Loucy (cell line): Measurements from ENCODE around the gene TANGO6.

Experiments
- CTCF ChIP-seq: fragments of 200-600 bp; sonication (generic); conservative IDR thresholded peaks from 2 replicates; pipeline ENCODE4 v1.5.1; 2014; ENCODE audit warnings: mild to moderate bottlenecking, antibody characterized with exemption, low read length
- EZH2phosphoT487 ChIP-seq: fragments of 200-600 bp; IDR thresholded peaks from 2 replicates; pipeline ENCODE4 v1.6.1; 2018; ENCODE audit warnings: antibody characterized with exemption, mild to moderate bottlenecking, moderate library complexity, borderline replicate concordance

DNA sequence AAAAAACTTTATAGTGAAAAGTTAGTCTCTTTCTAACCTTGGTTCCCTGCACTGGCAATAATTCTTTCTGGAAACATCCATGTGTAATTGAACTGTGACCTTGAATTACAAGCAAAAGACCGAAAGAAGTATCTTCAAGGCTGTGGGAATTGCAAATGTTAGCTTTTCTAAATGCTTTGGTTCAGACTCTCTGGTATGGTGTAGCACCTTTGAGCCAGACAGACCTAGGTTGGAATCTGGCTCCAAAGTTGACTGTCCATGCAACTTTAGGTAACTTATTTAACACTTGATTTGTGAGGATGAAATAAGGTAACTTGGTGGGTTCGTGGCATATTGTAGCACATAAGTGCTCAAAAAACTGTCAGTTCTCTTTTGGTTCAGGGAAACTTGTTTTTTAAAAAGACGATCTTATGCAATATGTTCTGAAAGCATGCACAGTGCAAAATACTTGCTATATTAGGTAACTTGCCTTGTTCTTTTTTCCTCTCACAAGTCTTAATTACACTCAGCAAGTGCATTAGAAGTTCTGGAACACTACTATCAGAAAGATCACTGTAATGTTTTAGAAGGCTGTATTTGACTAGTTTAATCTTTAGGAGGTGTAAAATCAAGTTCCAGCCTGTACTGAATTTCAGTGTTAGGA, 46.3 kb downstream of the TANGO6 start:
- TF ChIP-seq CTCF (no peak), EZH2phosphoT487 (no peak)
